GM13976 (cell line): ENCODE results near the gene MLIP.

Source experiments
- DNase-seq: peaks from one replicate; pipeline ENCODE4 v3.0.0; 2012; ENCODE audit warnings: low spot score
- CTCF ChIP-seq: IDR thresholded peaks from 2 replicates; pipeline ENCODE4 v1.5.1; 2012; ENCODE audit warnings: borderline replicate concordance, mild to moderate bottlenecking; ENCODE audit not compliant: insufficient read depth; ENCODE audit errors: extremely low read depth, missing control alignments, control extremely low read depth
- in situ Hi-C: fragments of 300-500 bp; cut with MboI; formaldehyde crosslinking; loops from one replicate; pipeline ENCODE4 v1.12.0; 2022; ENCODE audit warnings: low sequenced_read_pairs, mixed read lengths, inconsistent platforms; ENCODE audit not compliant: unreplicated experiment

Gene MLIP

GRCh38 chr6:54156650-54157250, 45.5 kb downstream of the MLIP start:
- no peak for DNase-seq
- in situ Hi-C loops: no loop called here
- TF ChIP-seq CTCF: no peak

- TF ChIP-seq CTCF: no peak
- in situ Hi-C loops: no loop called here
- no peak for DNase-seq
Observed at GRCh38 chr6:54157405-54157804, 46.2 kb downstream of the MLIP start.

GRCh38 chr6:54173089-54173488, 61.8 kb downstream of the MLIP start:
- no peak for TF ChIP-seq CTCF
- in situ Hi-C loops: no loop called here
- no peak for DNase-seq

- no peak for TF ChIP-seq CTCF
- in situ Hi-C loops: no loop called here
- no peak for DNase-seq
Observed at GRCh38 chr6:54179152-54179551, 67.9 kb downstream of the MLIP start.

GRCh38 chr6:54183616-54184015, 72.4 kb downstream of the MLIP start:
- in situ Hi-C loops: no loop called here
- no peak for TF ChIP-seq CTCF
- DNase-seq: no peak

GRCh38 chr6:54185885-54186284, 74.6 kb downstream of the MLIP start:
- in situ Hi-C loops: no loop called here

More at GRCh38 chr6:54185885-54186284, 74.6 kb downstream of the MLIP start:
- no peak for DNase-seq
- TF ChIP-seq CTCF: no peak
